ENCODE results near the gene DNTTIP2. TPM values are rescaled to one million over a fixed set of nuclear protein-coding genes. Genes with fewer than 3 reads are reported as not detected.
A peak's percentile ranks its signal among the peaks of the same experiment; 100 is the strongest.

DNTTIP2 gene, protein sequence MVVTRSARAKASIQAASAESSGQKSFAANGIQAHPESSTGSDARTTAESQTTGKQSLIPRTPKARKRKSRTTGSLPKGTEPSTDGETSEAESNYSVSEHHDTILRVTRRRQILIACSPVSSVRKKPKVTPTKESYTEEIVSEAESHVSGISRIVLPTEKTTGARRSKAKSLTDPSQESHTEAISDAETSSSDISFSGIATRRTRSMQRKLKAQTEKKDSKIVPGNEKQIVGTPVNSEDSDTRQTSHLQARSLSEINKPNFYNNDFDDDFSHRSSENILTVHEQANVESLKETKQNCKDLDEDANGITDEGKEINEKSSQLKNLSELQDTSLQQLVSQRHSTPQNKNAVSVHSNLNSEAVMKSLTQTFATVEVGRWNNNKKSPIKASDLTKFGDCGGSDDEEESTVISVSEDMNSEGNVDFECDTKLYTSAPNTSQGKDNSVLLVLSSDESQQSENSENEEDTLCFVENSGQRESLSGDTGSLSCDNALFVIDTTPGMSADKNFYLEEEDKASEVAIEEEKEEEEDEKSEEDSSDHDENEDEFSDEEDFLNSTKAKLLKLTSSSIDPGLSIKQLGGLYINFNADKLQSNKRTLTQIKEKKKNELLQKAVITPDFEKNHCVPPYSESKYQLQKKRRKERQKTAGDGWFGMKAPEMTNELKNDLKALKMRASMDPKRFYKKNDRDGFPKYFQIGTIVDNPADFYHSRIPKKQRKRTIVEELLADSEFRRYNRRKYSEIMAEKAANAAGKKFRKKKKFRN
- 96.0 and 101 TPM in 2 replicates for total RNA-seq (2021)
- long read RNA-seq, full-length matches to known transcripts = 218 of 882 reads
- long read RNA-seq, partial matches to known transcripts = 644 of 882 reads
- long read RNA-seq, other reads (novel, unspliced or antisense) = 20 of 882 reads

DNA sequence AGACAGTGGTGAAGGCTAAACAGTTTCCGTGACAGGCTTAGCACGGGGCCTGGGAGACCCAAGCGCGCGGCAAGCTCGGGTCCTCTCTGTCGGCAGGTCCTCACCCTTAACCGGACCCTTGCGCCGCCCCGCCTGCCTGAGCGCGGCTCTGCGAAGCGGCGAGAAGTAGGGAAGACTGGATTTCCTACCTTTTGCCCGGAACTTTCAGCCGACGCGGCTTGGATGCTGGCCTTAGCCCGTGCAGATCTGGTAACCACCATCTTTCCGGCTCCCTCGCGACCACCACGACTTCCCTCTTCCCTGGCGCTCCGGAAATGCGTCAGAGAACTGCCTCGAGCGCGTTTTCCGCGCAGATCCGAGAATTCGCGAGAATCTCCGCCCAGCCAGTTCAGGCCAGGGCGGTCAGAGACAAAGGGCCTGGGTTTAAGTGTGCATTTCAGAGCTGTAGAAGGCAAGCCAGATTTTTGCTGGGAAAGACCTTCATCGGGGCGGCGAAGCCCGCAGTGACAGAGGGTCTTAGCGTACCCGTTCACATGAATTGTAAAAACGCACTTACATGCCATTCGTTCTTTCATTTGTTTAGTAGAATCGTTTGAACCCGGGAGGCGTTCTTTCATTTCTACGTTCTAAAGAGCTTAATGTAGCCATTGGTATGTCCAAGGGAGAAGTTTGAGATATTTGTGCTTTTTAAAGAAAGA, at the start of gene DNTTIP2:
Gene DNTTIP2 (minus strand): TSS at position 318 of the 698 bp plus-strand sequence. CDS start 58 bp downstream, at position 260.
- Histone ChIP-seq H2BK15ac (ENCODE audit: low read depth, low read length) (no peak within 1 kb of the TSS), H2BK120ac (ENCODE audit: low read depth, low read length, poor library complexity, severe bottlenecking) (no peak within 1 kb of the TSS), H2AK5ac (ENCODE audit: insufficient read length, low read length) (no peak within 1 kb of the TSS), H2BK20ac (ENCODE audit: low read depth, low read length, poor library complexity, severe bottlenecking) (no peak within 1 kb of the TSS), H3K79me1 (ENCODE audit: insufficient read depth, low read depth, low read length, poor library complexity, severe bottlenecking) (peaks cover 10% of the 10 kb centered on the region), H2BK5ac (ENCODE audit: insufficient read length, low read length) (peak within 1 kb of the TSS; percentile 24), H3K9me3 (ENCODE audit: control insufficient read depth, low read depth, low read length) (no peaks in the 10 kb centered on the region), H3K27me3 (ENCODE audit: insufficient read depth, low read length) (no peaks in the 10 kb centered on the region), H3K4me1 (ENCODE audit: insufficient read depth, low read length) (no peaks in the 10 kb centered on the region), H3K18ac (ENCODE audit: insufficient read length, low read depth, low read length) (peak within 1 kb of the TSS; percentile 89), H3K23ac (ENCODE audit: insufficient read length, low read depth, low read length) (no peak within 1 kb of the TSS), H2BK12ac (ENCODE audit: insufficient read length, low read depth, low read length) (no peak within 1 kb of the TSS), H3K23me2 (ENCODE audit: insufficient read length, low read depth, low read length, poor library complexity, severe bottlenecking) (peaks cover 13% of the 10 kb centered on the region), H3K9ac (ENCODE audit: extremely low read depth, insufficient read length, low read length) (peak within 1 kb of the TSS; percentile 100), H2AFZ (ENCODE audit: low read length) (no peak within 1 kb of the TSS), H3T11ph (ENCODE audit: low read length) (no peak within 1 kb of the TSS), H3K4ac (ENCODE audit: low read depth, low read length) (no peak within 1 kb of the TSS; the same call in 1 of the 2 replicates), H4K20me1 (ENCODE audit: control insufficient read depth, insufficient read depth, insufficient read length) (no peaks in the 10 kb centered on the region), H3K4me2 (ENCODE audit: insufficient read depth, insufficient read length, low read length) (peak within 1 kb of the TSS; percentile 81), H3K14ac (ENCODE audit: insufficient read depth, low read length) (peak within 1 kb of the TSS; percentile 98), H3K56ac (ENCODE audit: insufficient read length, low read depth, low read length) (peak within 1 kb of the TSS; percentile 39), H3K79me2 (ENCODE audit: insufficient read depth, low read length) (peaks cover 22% of the 10 kb centered on the region; the same call in 1 of the 2 replicates), H3K27ac (ENCODE audit: insufficient read length, low read depth, low read length) (peak within 1 kb of the TSS; percentile 89), H4K5ac (ENCODE audit: insufficient read length, low read depth, low read length) (peak within 1 kb of the TSS; percentile 69), H4K91ac (ENCODE audit: insufficient read length, low read depth, low read length) (no peak within 1 kb of the TSS), H4K8ac (replicated peaks; ENCODE audit: insufficient read length, low read depth, low read length) (no peak within 1 kb of the TSS)
- no CpG with 5 or more reads among the region's 50 CpGs for WGBS (ENCODE audit: extremely low coverage, insufficient read length, low lambda C conversion rate)
- TF ChIP-seq, protein P1, sequence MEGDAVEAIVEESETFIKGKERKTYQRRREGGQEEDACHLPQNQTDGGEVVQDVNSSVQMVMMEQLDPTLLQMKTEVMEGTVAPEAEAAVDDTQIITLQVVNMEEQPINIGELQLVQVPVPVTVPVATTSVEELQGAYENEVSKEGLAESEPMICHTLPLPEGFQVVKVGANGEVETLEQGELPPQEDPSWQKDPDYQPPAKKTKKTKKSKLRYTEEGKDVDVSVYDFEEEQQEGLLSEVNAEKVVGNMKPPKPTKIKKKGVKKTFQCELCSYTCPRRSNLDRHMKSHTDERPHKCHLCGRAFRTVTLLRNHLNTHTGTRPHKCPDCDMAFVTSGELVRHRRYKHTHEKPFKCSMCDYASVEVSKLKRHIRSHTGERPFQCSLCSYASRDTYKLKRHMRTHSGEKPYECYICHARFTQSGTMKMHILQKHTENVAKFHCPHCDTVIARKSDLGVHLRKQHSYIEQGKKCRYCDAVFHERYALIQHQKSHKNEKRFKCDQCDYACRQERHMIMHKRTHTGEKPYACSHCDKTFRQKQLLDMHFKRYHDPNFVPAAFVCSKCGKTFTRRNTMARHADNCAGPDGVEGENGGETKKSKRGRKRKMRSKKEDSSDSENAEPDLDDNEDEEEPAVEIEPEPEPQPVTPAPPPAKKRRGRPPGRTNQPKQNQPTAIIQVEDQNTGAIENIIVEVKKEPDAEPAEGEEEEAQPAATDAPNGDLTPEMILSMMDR (conservative IDR thresholded peaks at IDR 0.05) = no peak
- peaks cover 15 to 16% of the 10 kb centered on the region in 2 experiments for H3K4me1 Mint-ChIP-seq
- H3K27ac Mint-ChIP-seq = peak within 1 kb of the TSS; percentile 99
- DNase-seq = peak; percentile 94
- peak within 1 kb of the TSS; percentile 95 to 97 for H3K4me3 Mint-ChIP-seq
- no peaks in the 10 kb centered on the region for H3K9me3 Mint-ChIP-seq
- no peaks in the 10 kb centered on the region for H3K27me3 Mint-ChIP-seq (ENCODE audit: low read depth)
- H3K36me3 Mint-ChIP-seq (ENCODE audit: insufficient read depth in 1 of 3, low read depth in 3 of 3) = peaks cover 29 to 38% (median 36%) of the 10 kb centered on the region in 3 experiments

All from H9 (cell line).